ENCODE results near the gene F8. TPM values are rescaled to one million over a fixed set of nuclear protein-coding genes. Genes with fewer than 3 reads are reported as not detected.
A peak's percentile ranks its signal among the peaks of the same experiment; 100 is the strongest.

Gene F8
- total and polyA plus RNA-seq, 10 of the 15 experiments (the other 5 are each of a cell fraction or from before 2014, with no cell fraction given) = 3.0 to 8.1 (median 5.1) TPM

- TF ChIP-seq PRDM15 (CRISPR knock-in tag; IDR thresholded peaks at IDR 0.05) = no peak
- TF ChIP-seq SREBF1 (IDR thresholded peaks at IDR 0.05; ENCODE audit: low read length) = no peak
- TF ChIP-seq POU2F2 (IDR thresholded peaks at IDR 0.05; ENCODE audit: borderline replicate concordance, low read depth, low read length) = no peak
- TF ChIP-seq RUNX3 (IDR thresholded peaks at IDR 0.05; ENCODE audit: low read length) = no peak
- no peak for TF ChIP-seq ZZZ3 (IDR thresholded peaks at IDR 0.05; ENCODE audit: control insufficient read depth, insufficient read length, low read depth)
- no peak for TF ChIP-seq GABPA (IDR thresholded peaks at IDR 0.05; ENCODE audit: low read depth)
Observed at GRCh38 chrX:154987940-154988339, 34.6 kb downstream of the F8 start (continued).

GRCh38 chrX:154986826-154987575 lies 35.5 kb downstream of the F8 start:
- H3K9ac ChIP-seq (ENCODE audit: control insufficient read depth, insufficient read depth, low read length) = no peak overlapping the region
- intact Hi-C loops (cut with micrococcal nuclease; ENCODE audit: unreplicated experiment) = loop anchor here (10.0 kb wide), 1 partner anchor 228 kb away; the partner anchor contains the start of gene VBP1
- FAIRE-seq (no peak), ATAC-seq (no peak), DNase-seq (ENCODE audit: low read depth, low spot score) (no peak)
- H3K4me1 ChIP-seq (ENCODE audit: control insufficient read depth, insufficient read depth, low read length) = peaks cover 2% of the 10 kb centered on the region; the same call in 1 of the 2 replicates
- no peaks in the 10 kb centered on the region for H3K27me3 ChIP-seq (replicated peaks in 1 of 2; ENCODE audit: control insufficient read depth in 2 of 2, insufficient read depth in 2 of 2, low read length in 1 of 2)
- no peaks in the 10 kb centered on the region for H3K36me3 ChIP-seq (ENCODE audit: control insufficient read depth in 2 of 2, insufficient read depth in 2 of 2, low read length in 1 of 2)
- ChIA-PET POLR2A (interaction anchor here (1.3 kb wide), 1 partner anchor 40 kb away, joined by 3 read pairs; the partner anchor contains the start of gene FUNDC2), SMC1A (ENCODE audit: uncharacterized antibody, unreplicated experiment) (interaction anchor here (1.0 to 12.7 kb wide), 4 partner anchors 40 to 75 kb away, joined by 4 to 145 read pairs (median 12); partner anchors contain the start of gene FUNDC2), RAD21 (ENCODE audit: unreplicated experiment) (interaction anchor here (0.8 to 2.8 kb wide), 3 partner anchors 70 to 106 kb away, joined by 3 to 21 read pairs (median 5); no protein-coding TSS in a partner anchor), CTCF (interaction anchor here (1.0 to 11.2 kb wide), 4 partner anchors 62 to 100 kb away, joined by 3 to 181 read pairs (median 6); no protein-coding TSS in a partner anchor)
- no peak overlapping the region for H2AFZ ChIP-seq (ENCODE audit: control insufficient read depth, low read depth, low read length)
- no peaks in the 10 kb centered on the region for H3K9me3 ChIP-seq (replicated peaks; ENCODE audit: control insufficient read depth, insufficient read depth, low read length)
- H3K4me3 ChIP-seq = no peak overlapping the region
- no peaks in the 10 kb centered on the region for H3K79me2 ChIP-seq (ENCODE audit: control insufficient read depth, insufficient read depth, low read length)
- no TSS peak for BruUV-seq (replicated peaks)
- no peak overlapping the region for H3K4me2 ChIP-seq (ENCODE audit: control insufficient read depth, insufficient read depth)
- peak; percentile 46 for TF ChIP-seq RAD21 (IDR thresholded peaks at IDR 0.05; ENCODE audit: insufficient read depth, low read depth, low read length)
- no peak for TF ChIP-seq KDM1A (IDR thresholded peaks at IDR 0.05; ENCODE audit: borderline replicate concordance)
- no peak for TF ChIP-seq STAT3 (IDR thresholded peaks at IDR 0.05; ENCODE audit: low read depth, low read length)
- no peak for TF ChIP-seq CHD2 (IDR thresholded peaks at IDR 0.05; ENCODE audit: borderline replicate concordance, low read depth, low read length)
- TF ChIP-seq CTCF (IDR thresholded peaks at IDR 0.05 in 2 of 3, conservative IDR thresholded peaks at IDR 0.05 in 1 of 3; ENCODE audit: control insufficient read depth in 2 of 3, extremely low read depth in 1 of 3, insufficient read depth in 1 of 3, low read depth in 3 of 3, low read length in 3 of 3) = peak in 2 of 3 experiments; percentile 9 to 42; a peak in 2 of 6 replicates
- no peak for TF ChIP-seq RBBP5 (conservative IDR thresholded peaks at IDR 0.05)
- TF ChIP-seq SMC3 (IDR thresholded peaks at IDR 0.05; ENCODE audit: borderline replicate concordance, low read length) = peak; percentile 27; the same call in 1 of the 2 replicates
- H4K20me1 ChIP-seq (ENCODE audit: control insufficient read depth, insufficient read depth) = no peaks in the 10 kb centered on the region
- in situ Hi-C loops (cut with MboI) = loop anchor here (5.0 kb wide), 1 partner anchor 225 kb away; no protein-coding TSS in a partner anchor
- H3K27ac ChIP-seq (ENCODE audit: control insufficient read depth, insufficient read depth) = no peak overlapping the region
- 22% methylated on average over 3 of the region's 3 CpGs for WGBS (ENCODE audit: insufficient coverage, insufficient replicate concordance, low lambda C conversion rate, missing lambda C conversion rate)
